HG03139 (cell line): Measurements from ENCODE around the gene PARD6G.
A peak's percentile ranks its signal among the peaks of the same experiment; 100 is the strongest.

Source experiments
- ATAC-seq: cut with Tn5 transposase; IDR thresholded peaks from one replicate; pipeline ENCODE4 v1.9.1; 2021; ENCODE audit not compliant: unreplicated experiment

Gene PARD6G

GRCh38 chr18:80213182-80213581, 34.1 kb downstream of the PARD6G start:
- peak; percentile 68 for ATAC-seq

- ATAC-seq: no peak
Observed at GRCh38 chr18:80210312-80211083, 36.8 kb downstream of the PARD6G start.

GRCh38 chr18:80208620-80209019, 38.7 kb downstream of the PARD6G start:
- ATAC-seq: no peak

- no peak for ATAC-seq
Observed at GRCh38 chr18:80205294-80205693, 42.0 kb downstream of the PARD6G start.

GRCh38 chr18:80204142-80204541, 43.2 kb downstream of the PARD6G start:
- no peak for ATAC-seq

GRCh38 chr18:80203249-80203648, 44.1 kb downstream of the PARD6G start:
- ATAC-seq: no peak

- peak; percentile 76 for ATAC-seq
Observed at GRCh38 chr18:80202264-80202998, 44.9 kb downstream of the PARD6G start.

- ATAC-seq: peak; percentile 8
Observed at GRCh38 chr18:80201739-80202138, 45.6 kb downstream of the PARD6G start.

- ATAC-seq: no peak
Observed at GRCh38 chr18:80200932-80201672, 46.2 kb downstream of the PARD6G start.

- no peak for ATAC-seq
Observed at GRCh38 chr18:80200171-80200931, 47.0 kb downstream of the PARD6G start.

GRCh38 chr18:80198994-80199748, 48.1 kb downstream of the PARD6G start:
- no peak for ATAC-seq

GRCh38 chr18:80198391-80198790, 48.9 kb downstream of the PARD6G start:
- ATAC-seq: no peak

- ATAC-seq: no peak
Observed at GRCh38 chr18:80197528-80197927, 49.8 kb downstream of the PARD6G start.

GRCh38 chr18:80196528-80197320, 50.6 kb downstream of the PARD6G start:
- ATAC-seq: no peak

GRCh38 chr18:80194874-80195570, 52.3 kb downstream of the PARD6G start:
- ATAC-seq: peak; percentile 61

GRCh38 chr18:80193701-80194100, 53.6 kb downstream of the PARD6G start:
- no peak for ATAC-seq

GRCh38 chr18:80192653-80193385, 54.5 kb downstream of the PARD6G start:
- no peak for ATAC-seq
